Natural killer cell (primary cell): ENCODE measurements around the gene SNN. TPM values are rescaled to one million over a fixed set of nuclear protein-coding genes. Genes with fewer than 3 reads are reported as not detected.

Source experiments
- ATAC-seq, 3 donors: fragments of 150-1000 bp in 2 of 3; fragments of 200-7000 bp in 1 of 3; cut with Tn5 transposase; 1 replicate in 1 of 3; 2 replicates in 2 of 3; pipeline ENCODE4 v1.10.0; 2021; ENCODE audit warnings: mild to moderate bottlenecking in 2 of 3, moderate library complexity in 2 of 3
- DNase-seq, 2 donors: peaks; one replicate each; pipeline versions ENCODE4 v3.0.0 to v3.0.0-alpha.2; 2013 to 2021; ENCODE audit warnings: mixed read lengths in 1 of 2
- H3K27ac ChIP-seq: one replicate; pipeline ENCODE4 v1.5.1; 2013; ENCODE audit warnings: mild to moderate bottlenecking, low read length
- H3K27me3 ChIP-seq: one replicate; pipeline ENCODE4 v1.6.1; 2013; ENCODE audit warnings: low read length; ENCODE audit not compliant: control insufficient read depth, insufficient read depth
- H3K36me3 ChIP-seq: one replicate; pipeline ENCODE4 v1.6.1; 2013; ENCODE audit warnings: low read length; ENCODE audit not compliant: control insufficient read depth, insufficient read depth
- H3K4me1 ChIP-seq: one replicate; pipeline ENCODE4 v1.6.1; 2013; ENCODE audit warnings: low read length; ENCODE audit not compliant: control insufficient read depth, insufficient read depth
- H3K4me3 ChIP-seq: one replicate; pipeline ENCODE4 v1.5.1; 2013; ENCODE audit warnings: low read length
- H3K9me3 ChIP-seq: one replicate; pipeline ENCODE4 v1.6.1; 2013; ENCODE audit warnings: low read length; ENCODE audit not compliant: control insufficient read depth, insufficient read depth
- H3K27ac Mint-ChIP-seq, 2 donors: one replicate each; pipeline ENCODE4 v1.8.0; 2022; ENCODE audit warnings: mild to moderate bottlenecking in 2 of 2, mixed read lengths in 2 of 2, moderate library complexity in 1 of 2
- H3K27me3 Mint-ChIP-seq, 2 donors: one replicate each; pipeline ENCODE4 v1.8.0; 2022; ENCODE audit warnings: low read depth in 2 of 2, mixed read lengths in 2 of 2
- H3K36me3 Mint-ChIP-seq: one replicate; pipeline ENCODE4 v1.8.0; 2022; ENCODE audit warnings: mixed read lengths
- H3K4me1 Mint-ChIP-seq, 2 donors: one replicate each; pipeline ENCODE4 v1.8.0; 2022; ENCODE audit warnings: mixed read lengths in 2 of 2
- H3K4me3 Mint-ChIP-seq: one replicate; pipeline ENCODE4 v1.8.0; 2022; ENCODE audit warnings: mild to moderate bottlenecking, moderate library complexity, mixed read lengths
- H3K9me3 Mint-ChIP-seq, 2 donors: one replicate each; pipeline ENCODE4 v1.8.0; 2022; ENCODE audit warnings: mixed read lengths in 2 of 2
- WGBS: methylation state at CpG from one replicate; pipeline ENCODE4 v1.1.7; 2013; ENCODE audit warnings: missing lambda C conversion rate; ENCODE audit not compliant: insufficient coverage; 5-methylcytosine and 5-hydroxymethylcytosine counted together
- intact Hi-C: fragments of 100-400 bp; cut with micrococcal nuclease; formaldehyde crosslinking; loops from one replicate; pipeline ENCODE4 v1.14.2; 2022
- total RNA-seq, 4 donors: library from RNA; stranded (reverse); fragments of 120-200 nt in 1 of 4; gene quantifications; one replicate each; pipeline versions ENCODE4 v1.2.3 to v1.2.4, GENCODE V29; 2013 to 2022
- TF ChIP-seq, protein P1 (sequence below): fragments of 200-600 bp; IDR thresholded peaks from one replicate; pipeline ENCODE4 v1.8.0; 2022; ENCODE audit warnings: antibody characterized with exemption

SNN gene
- total RNA-seq, 3 donors from 2014 or later (not counting 1 experiment from before 2014, with no cell fraction given), result 5.3 to 20.0 (median 12.5) TPM

DNA sequence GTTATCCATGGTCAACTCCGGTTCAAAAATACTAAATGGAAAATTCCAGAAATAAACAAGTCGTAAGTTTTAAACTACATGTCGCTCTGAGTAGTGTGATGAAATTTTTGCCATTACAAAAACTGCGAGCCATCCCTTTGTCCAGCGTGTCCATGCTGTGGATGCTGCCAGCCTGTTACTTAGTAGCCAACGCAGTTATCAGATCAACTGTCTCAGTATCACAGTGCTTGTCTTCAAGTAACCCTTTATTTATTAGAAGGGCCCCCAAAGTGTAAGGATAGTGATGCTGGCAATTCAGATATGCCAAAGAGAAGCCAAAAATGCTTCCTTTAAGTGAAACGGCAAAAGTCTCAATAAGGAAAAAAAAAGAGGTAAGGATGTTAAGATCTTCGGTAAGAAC, 23.9 kb downstream of the SNN start:
- no peak for DNase-seq
- Histone ChIP-seq H3K36me3 (peaks cover 56% of the 10 kb centered on the region), H3K9me3 (no peaks in the 10 kb centered on the region), H3K27me3 (no peaks in the 10 kb centered on the region), H3K4me1 (peaks cover 14% of the 10 kb centered on the region), H3K27ac (no peak overlapping the region), H3K4me3 (no peak overlapping the region)
- no peaks in the 10 kb centered on the region for H3K27me3 Mint-ChIP-seq
- H3K4me1 Mint-ChIP-seq, result peaks cover 27 to 38% of the 10 kb centered on the region in 2 donors
- no peaks in the 10 kb centered on the region for H3K9me3 Mint-ChIP-seq
- TF ChIP-seq, protein P1, sequence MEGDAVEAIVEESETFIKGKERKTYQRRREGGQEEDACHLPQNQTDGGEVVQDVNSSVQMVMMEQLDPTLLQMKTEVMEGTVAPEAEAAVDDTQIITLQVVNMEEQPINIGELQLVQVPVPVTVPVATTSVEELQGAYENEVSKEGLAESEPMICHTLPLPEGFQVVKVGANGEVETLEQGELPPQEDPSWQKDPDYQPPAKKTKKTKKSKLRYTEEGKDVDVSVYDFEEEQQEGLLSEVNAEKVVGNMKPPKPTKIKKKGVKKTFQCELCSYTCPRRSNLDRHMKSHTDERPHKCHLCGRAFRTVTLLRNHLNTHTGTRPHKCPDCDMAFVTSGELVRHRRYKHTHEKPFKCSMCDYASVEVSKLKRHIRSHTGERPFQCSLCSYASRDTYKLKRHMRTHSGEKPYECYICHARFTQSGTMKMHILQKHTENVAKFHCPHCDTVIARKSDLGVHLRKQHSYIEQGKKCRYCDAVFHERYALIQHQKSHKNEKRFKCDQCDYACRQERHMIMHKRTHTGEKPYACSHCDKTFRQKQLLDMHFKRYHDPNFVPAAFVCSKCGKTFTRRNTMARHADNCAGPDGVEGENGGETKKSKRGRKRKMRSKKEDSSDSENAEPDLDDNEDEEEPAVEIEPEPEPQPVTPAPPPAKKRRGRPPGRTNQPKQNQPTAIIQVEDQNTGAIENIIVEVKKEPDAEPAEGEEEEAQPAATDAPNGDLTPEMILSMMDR, result no peak
- H3K4me3 Mint-ChIP-seq, result no peak overlapping the region
- WGBS, result 98% methylated on average over 8 of the region's 8 CpGs
- intact Hi-C loops, result no loop called here
- ATAC-seq, result no peak
- peak overlapping the region in 1 of 2 donors; percentile 59 for H3K27ac Mint-ChIP-seq
- H3K36me3 Mint-ChIP-seq, result peaks cover 14% of the 10 kb centered on the region

DNA sequence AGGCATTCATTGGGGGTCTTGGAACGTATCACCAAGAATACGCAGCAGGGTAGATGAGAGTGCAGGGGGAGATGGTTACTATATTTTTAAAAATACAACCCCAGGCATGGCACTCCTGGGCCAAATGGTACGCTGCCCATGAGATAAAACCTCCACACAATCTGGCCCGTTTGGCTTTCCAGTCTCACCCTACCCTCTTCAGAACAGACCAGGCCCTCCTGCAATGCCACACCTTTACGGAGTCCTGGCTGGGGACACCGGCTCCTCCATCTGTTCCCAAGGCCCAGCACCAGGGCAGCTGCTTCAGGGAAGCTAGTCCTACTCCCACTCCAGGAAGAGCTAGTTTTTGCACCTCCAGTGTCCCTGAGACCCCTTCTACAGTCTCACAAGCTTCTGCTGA, 24.4 kb downstream of the SNN start:
- H3K27ac ChIP-seq, result no peak overlapping the region
- intact Hi-C loops, result no loop called here
- ATAC-seq (no peak), DNase-seq (peak in 1 of 2 donors; percentile 7)
- TF ChIP-seq, protein P1, result no peak
- Mint-ChIP-seq H3K27me3 (no peaks in the 10 kb centered on the region), H3K4me1 (peaks cover 27 to 41% of the 10 kb centered on the region in 2 donors), H3K9me3 (no peaks in the 10 kb centered on the region), H3K36me3 (peaks cover 10% of the 10 kb centered on the region), H3K4me3 (no peak overlapping the region), H3K27ac (peak overlapping the region in 1 of 2 donors; percentile 59)
- H3K9me3 ChIP-seq, result no peaks in the 10 kb centered on the region
- 97% methylated on average over 4 of the region's 6 CpGs for WGBS
- no peak overlapping the region for H3K4me3 ChIP-seq
- H3K36me3 ChIP-seq, result peaks cover 56% of the 10 kb centered on the region
- no peaks in the 10 kb centered on the region for H3K27me3 ChIP-seq
- peaks cover 18% of the 10 kb centered on the region for H3K4me1 ChIP-seq

DNA sequence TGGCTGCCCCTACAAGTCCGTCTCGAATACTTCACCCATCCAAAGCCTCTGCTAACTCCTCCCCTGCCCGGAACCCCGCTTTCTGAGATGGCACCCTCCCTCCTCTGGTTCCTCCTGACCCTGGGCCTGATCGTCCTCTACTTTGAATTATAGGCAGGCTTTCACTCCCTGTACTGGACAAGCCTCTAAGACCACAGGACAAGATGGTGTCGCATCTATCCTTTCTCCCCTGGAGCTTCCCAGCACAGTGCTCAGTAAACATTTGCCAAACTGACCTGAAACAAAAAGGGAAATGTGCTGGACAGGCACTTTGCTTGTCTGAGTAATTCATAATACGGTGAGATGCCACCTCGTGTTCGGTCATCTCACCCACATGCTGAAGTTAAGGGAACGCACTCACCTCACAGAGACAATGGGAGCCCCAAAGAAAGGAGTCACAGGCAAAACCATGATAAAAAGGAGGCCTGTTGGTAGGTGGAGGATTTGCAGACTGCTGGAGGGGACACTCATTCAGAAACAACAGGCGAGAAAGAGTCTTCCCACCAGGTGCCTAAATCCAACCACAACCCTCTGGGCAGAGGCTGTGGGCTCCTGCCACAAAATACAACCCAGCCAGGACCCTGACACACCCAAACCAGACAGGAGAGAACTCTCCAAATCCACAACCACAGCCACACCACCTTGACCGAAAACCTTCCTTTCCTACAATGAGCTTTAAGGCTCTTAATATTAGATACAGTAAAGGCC, 28.2 kb downstream of the SNN start:
- ATAC-seq (no peak), DNase-seq (peak in 1 of 2 donors; percentile 1)
- Mint-ChIP-seq H3K27me3 (no peaks in the 10 kb centered on the region), H3K36me3 (peaks cover 10% of the 10 kb centered on the region), H3K4me3 (no peak overlapping the region), H3K4me1 (peaks cover 39 to 48% of the 10 kb centered on the region in 2 donors), H3K9me3 (no peaks in the 10 kb centered on the region), H3K27ac (peak overlapping the region in 1 of 2 donors; percentile 69)
- no peak overlapping the region for H3K27ac ChIP-seq
- intact Hi-C loops, result no loop called here
- H3K4me1 ChIP-seq, result peaks cover 30% of the 10 kb centered on the region
- WGBS, result 90% methylated on average over 11 of the region's 12 CpGs
- no peak overlapping the region for H3K4me3 ChIP-seq
- TF ChIP-seq, protein P1, result no peak
- no peaks in the 10 kb centered on the region for H3K9me3 ChIP-seq
- no peaks in the 10 kb centered on the region for H3K27me3 ChIP-seq
- H3K36me3 ChIP-seq, result peaks cover 53% of the 10 kb centered on the region
